ENCODE measurements around the gene DHRS7C.

DHRS7C gene

DNA sequence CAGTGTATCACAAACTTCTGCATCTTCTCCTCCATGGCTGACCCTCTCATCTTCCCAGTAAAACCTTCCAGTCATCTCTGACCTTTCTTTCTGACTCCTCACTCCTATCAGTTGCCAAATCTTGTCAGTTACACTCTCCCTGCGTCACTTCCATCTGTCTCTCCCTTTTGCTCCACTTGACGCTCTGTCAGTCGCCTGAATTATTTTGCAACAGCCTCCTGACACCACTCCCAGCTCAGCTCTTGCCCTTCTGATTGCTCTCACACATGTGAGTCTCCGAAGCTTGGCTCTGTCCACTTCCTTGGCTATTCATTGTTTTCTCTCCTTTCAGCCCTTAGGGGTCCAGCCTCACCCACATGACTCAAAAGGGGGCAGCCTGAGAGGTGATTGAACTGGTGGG is 27.7 kb downstream of the DHRS7C start:
- no peak for DNase-seq

DNA sequence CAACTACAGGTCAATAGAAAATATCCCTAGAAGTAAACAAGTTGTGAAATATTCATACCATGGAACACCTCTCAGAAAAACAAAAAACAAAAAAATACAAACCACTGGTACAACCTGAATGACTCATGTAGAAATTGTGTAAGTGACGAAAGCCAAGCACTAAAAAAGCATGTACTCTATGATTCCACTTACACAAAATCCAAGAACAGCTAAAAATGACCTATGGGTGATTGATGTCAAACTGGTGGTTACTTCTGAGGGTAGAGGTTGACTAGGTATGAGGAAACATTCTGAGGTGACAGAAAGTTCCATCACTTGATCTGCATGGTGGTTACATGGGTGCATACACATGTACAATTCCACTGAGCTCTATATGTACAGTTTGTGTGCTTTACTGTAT is 31.1 kb downstream of the DHRS7C start:
- no peak for DNase-seq

DNA sequence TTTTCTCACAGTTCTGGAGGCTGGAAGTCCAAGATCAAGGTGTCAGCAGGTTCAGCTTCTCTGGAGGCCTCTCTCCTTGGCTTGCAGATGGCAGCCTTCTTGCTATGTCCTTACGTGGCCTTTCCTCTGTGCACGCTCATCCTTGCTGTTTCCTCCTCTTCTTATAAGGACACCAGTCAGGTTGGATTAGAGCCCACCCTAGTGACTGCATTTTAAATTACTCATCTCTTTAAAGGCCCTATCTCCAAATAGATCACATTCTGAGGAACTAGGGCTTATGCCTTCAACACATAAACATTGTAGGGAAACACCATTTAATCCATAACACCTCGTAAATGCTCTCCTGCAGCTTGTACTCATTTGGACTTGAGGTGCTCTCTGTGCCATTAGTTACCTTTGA is 36.3 kb downstream of the DHRS7C start:
- no peak for DNase-seq

DNA sequence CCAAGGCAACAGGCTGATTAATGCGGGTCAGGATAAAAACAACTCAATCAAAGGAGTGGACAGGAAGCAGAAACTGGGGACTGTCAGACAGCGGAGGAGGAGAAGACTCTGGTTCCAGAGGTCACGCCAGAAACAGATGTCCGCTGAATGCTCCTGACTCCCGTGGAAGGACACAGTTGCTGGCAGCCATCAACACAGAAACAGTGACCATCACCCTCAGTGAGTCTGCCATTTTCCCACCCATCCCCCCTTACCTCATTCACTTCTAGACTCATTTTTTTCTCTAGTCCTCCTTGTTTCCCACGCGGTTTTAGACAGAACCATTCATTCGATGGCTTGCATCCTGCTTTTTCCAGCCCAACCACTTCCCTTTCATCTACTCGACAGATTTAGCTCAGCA is 40.9 kb downstream of the DHRS7C start:
- no peak for DNase-seq

DNA sequence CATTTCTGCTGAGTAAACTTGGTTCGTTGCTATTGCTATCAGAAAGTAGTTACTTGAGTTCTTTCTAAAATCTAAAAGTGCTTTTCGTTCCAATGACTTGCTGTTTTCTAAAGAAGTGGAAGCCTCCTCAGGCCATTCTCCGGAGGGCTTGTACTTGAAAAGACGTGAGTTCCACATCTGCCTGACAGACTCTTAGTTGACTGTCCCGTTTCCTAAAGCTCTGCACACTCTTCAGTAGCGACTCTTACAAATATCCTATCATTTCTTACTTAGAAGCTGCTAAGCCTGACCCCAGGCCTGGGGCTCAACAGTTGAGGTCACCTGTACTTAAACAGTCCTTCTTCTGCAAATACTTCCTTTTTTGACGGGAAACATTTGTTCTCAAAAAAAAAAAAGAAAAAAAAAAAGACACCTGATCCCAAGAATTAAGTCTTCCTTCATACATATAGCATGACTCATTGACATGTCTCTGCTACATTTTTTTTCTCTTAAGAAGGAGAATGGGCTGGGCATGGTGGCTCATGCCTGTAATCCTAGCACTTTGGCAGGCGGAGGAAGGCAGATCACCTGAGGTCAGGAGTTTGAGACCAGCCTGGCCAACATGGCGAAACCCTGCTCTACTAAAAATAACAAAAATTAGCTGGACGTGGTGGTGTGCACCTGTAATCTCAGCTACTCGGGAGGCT is 61.5 kb downstream of the DHRS7C start:
- no peak for DNase-seq

DNA sequence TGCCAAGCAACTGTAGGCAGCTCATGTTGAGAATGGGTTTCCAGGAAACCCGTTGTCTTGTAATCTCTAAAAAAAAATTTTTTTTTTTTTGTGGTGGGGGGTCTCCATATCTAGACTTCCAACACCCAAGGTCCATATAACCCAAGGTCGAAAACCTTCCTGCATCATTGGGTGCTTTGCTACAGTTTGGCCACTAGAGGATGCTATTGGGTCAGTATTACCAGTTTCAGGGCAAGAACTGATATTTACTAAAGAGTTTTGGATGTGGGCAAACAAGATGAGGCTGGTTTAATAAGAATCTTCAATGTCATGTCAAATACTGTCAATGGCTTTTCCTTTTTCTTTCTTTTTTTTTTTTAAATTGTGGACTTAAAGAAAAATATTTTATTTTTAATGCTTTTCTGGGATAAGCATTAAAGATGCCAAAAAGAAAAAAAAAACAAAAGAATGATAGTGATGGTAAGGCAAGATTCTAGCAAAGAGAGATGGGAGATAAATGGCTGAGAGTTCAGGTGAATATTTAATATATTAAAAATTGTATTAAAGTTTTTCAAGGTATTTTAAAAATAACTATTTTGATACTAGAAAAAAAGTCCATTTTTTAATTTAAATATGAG is 62.2 kb downstream of the DHRS7C start:
- DNase-seq: no peak

DNA sequence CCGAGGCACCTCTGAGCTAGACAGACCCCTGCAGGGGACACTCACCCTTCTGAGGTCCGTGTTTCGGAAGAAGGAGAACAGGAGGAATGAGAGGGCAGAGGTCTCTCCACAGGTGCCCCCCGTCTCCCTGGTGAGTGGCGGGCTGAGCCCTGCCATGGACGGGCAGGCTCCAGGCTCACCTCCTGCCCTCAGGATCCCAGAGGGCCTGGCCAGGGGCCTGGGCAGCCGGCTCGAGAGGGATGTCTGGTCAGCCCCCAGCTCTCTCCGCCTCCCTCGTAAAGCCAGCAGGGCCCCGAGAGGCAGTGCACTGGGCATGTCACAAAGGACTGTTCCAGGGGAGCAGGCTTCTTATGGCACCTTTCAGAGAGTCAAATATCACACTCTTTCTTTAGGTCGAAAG is 62.8 kb downstream of the DHRS7C start:
- no peak for DNase-seq

DNA sequence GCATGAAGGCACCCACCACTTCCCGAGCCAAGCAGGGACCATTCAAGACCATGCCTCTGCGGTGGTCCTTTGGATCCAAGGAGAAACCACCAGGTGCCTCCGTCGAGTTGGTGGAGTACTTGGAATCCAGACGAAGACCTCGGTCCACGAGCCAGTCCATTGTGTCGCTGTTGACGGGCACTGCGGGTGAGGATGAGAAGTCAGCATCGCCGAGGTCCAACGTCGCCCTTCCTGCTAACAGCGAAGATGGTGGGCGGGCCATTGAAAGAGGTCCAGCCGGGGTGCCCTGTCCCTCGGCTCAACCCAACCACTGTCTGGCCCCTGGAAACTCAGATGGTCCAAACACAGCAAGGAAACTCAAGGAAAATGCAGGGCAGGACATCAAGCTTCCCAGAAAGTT is 63.4 kb downstream of the DHRS7C start:
- no peak for DNase-seq

DNA sequence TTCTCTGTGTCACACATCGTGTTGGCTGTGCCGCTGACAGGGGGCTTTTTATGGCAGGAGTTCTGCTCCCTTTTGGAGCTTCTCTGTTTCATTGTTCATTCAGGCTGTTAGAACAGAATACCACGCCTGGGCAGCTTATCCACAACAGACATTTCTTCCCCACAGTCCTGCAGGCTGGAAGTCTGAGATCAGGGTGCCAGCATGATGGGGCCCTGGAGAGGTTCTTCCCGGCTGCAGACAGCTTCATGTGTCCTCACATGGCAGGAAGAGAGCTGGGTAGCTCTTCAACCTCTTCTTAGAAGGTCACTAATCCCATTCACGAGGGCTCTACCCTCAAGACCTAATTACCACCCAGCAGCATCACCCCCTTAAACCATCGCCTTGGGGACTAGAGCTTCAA is 65.1 kb downstream of the DHRS7C start:
- DNase-seq: no peak

DNA sequence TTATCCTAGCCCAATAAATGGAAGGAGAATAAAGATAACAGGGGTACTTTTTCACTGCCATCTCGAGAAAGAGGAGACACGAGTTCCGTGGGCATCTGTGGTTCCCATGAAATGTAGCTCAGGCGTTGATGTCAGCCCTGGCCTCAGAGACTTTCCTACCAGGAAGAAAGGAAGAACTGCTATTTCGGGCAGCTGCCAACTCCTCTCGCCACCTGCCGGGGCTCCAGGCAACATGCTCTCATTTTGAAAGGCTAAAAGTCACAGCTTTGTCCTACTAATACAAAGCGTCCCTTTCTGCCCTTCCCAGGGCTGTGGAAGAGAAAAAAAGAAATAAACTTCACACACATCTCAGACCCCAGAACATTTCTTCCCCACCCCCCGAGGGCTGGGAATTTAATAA is 65.8 kb downstream of the DHRS7C start:
- DNase-seq: no peak

Data from T-helper 9 cell (primary cell).